ENCODE measurements around the gene ZNRD2.
A peak's percentile ranks its signal among the peaks of the same experiment; 100 is the strongest.

Gene ZNRD2

GRCh38 chr11:65589444-65590239 is 19.4 kb downstream of the ZNRD2 start:
- no peak for DNase-seq

GRCh38 chr11:65590240-65590738 is 20.0 kb downstream of the ZNRD2 start:
- DNase-seq, result no peak

GRCh38 chr11:65591939-65592857 is 21.9 kb downstream of the ZNRD2 start:
- no peak for DNase-seq

- no peak for DNase-seq
Observed at GRCh38 chr11:65592858-65593517, 22.7 kb downstream of the ZNRD2 start.

- peak; percentile 69 for DNase-seq
Observed at GRCh38 chr11:65593518-65594414, 23.5 kb downstream of the ZNRD2 start.

GRCh38 chr11:65595131-65595530 is 24.9 kb downstream of the ZNRD2 start:
- no peak for DNase-seq

GRCh38 chr11:65595543-65596281 is 25.4 kb downstream of the ZNRD2 start, which contains the start of gene KCNK7:
Gene KCNK7 (minus strand): TSS chr11:65595800. CDS start chr11:65595772, 28 bp downstream.
- no peak for DNase-seq

- DNase-seq, result no peak
Observed at GRCh38 chr11:65596520-65596919, 26.2 kb downstream of the ZNRD2 start.

- DNase-seq, result no peak
Observed at GRCh38 chr11:65598258-65598699, 28.0 kb downstream of the ZNRD2 start.

GRCh38 chr11:65599216-65599954 is 29.1 kb downstream of the ZNRD2 start:
- no peak for DNase-seq

GRCh38 chr11:65599955-65600246 is 29.6 kb downstream of the ZNRD2 start:
- DNase-seq, result no peak

- no peak for DNase-seq
Observed at GRCh38 chr11:65604258-65604657, 34.0 kb downstream of the ZNRD2 start.

GRCh38 chr11:65606876-65607613 is 36.8 kb downstream of the ZNRD2 start:
- no peak for DNase-seq

GRCh38 chr11:65607614-65608426 is 37.5 kb downstream of the ZNRD2 start:
- DNase-seq, result no peak

- DNase-seq, result no peak
Observed at GRCh38 chr11:65609229-65609628, 39.0 kb downstream of the ZNRD2 start.

GRCh38 chr11:65609665-65610064 is 39.4 kb downstream of the ZNRD2 start:
- no peak for DNase-seq

GRCh38 chr11:65610404-65610803 is 40.1 kb downstream of the ZNRD2 start:
- no peak for DNase-seq

- DNase-seq, result no peak
Observed at GRCh38 chr11:65611028-65611757, 40.9 kb downstream of the ZNRD2 start.

Data from CD4-positive, alpha-beta T cell treated with Interleukin-17A for 4 hours (primary cell).